Amniotic epithelial cell (primary cell): ENCODE data around the gene CACNG1.
"Not testable (repeated sequence)": the region's sequence is repeated elsewhere in the genome, so short reads cannot be mapped to it uniquely, and the experiment has no call there.

ENCODE experiments used
- DNase-seq: peaks from one replicate; pipeline ENCODE4 v3.0.0-alpha.2; 2010; ENCODE audit warnings: low read depth

The CACNG1 gene

DNA sequence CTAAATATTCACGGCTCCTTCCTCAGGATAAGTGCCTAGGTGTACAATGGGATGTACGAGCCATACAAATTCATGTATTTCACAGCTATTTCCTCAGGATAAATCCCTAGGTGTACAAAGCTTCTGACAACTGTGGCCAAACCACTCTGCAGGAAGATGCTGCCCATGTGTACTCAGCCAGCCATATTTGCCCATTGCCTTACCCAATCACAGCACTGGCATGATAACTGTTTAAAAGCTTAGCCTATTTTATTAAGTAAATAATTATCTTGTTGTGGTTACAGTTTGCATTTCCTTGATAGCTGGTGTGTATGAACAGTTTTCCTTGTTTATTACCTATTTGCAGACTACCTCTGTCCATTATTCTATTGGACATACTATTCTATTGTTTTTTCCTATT lies 35.1 kb downstream of the CACNG1 start:
- peak; percentile 8 for DNase-seq

GRCh38 chr17:67080804-67081203 lies 36.5 kb downstream of the CACNG1 start:
- DNase-seq: no peak

DNA sequence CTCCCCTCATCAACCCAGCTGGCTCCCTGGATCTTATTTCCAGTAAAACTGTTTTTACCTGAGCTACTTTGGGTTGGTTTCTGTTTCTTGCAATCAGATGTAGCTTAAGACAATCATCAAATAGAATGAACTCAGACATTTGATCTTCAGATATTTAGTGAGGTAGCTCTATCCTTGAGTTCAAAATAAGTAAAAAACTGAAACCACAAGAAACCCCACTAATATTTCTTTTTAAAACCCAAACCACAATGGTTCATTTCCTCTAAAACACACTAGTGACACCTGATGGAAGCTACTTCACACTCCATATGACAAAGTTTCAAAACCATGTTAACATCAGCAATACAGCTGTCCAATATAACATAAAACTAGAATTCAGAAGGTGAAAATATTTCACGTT lies 37.8 kb downstream of the CACNG1 start:
- DNase-seq: no peak

GRCh38 chr17:67085406-67085805 lies 41.1 kb downstream of the CACNG1 start:
- DNase-seq: no peak

DNA sequence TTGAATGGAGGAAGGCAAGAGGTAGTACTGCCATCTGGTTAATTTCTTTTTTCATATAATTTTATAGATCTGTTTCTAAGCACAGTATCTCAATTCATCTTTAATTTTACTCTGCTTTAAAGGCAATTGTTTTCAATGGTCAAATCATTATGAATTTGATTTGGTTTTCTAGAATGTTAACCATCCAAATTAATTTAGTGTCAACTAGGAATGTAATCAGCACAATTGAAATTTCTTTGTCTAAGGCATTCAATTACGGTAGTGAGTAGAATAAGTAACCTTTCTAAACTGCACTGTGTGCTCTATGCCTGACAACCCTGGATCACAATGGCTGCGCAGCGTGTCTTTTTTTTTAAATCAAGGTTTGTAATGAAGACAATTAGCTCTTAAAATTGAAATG lies 44.3 kb downstream of the CACNG1 start:
- DNase-seq: no peak

- DNase-seq: no peak
These were observed 46.0 kb downstream of the CACNG1 start for GRCh38 chr17:67090341-67090740.

DNA sequence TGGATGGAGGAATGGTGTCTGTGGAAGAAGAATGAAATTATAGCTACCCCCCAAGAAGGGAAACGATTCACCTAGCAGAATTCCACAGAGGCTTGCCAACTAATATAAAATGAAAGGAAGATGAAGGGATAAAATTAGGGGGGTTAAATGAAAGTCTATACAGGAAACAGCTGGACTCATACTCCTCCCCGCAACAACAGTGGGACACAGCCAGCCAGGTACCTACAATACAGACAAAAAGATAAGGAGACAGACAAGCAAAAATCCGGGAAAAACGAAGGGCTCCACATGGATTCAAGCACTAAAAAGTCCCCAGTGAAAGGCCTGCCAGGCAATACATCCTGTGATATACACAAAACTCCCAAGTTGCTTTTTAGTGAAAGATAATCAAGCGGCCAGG lies 47.9 kb downstream of the CACNG1 start:
- no peak for DNase-seq

GRCh38 chr17:67092710-67093109 lies 48.4 kb downstream of the CACNG1 start:
- not testable (repeated sequence) for DNase-seq

DNA sequence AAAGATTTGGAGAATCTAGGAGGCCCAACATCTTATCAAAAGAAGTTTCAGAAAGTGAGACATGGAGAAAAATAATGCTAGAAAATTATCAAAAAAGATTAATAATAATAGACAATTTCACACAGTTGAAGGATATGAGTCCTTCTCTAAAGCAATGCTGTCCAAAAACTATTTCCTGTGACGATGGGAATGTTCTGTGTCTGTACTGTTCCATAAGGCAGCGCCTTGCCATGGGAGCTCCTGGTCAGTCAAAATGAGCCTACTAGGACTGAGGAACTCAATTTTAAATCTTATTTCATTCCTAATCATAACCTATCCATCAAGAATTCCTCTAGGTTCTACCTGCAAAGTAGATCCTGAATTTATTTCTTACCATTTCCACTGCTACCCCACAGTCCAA lies 49.0 kb downstream of the CACNG1 start:
- no peak for DNase-seq

GRCh38 chr17:67095291-67095690 lies 50.9 kb downstream of the CACNG1 start:
- peak; percentile 91 for DNase-seq

GRCh38 chr17:67095803-67096202 lies 51.4 kb downstream of the CACNG1 start:
- peak; percentile 69 for DNase-seq

DNA sequence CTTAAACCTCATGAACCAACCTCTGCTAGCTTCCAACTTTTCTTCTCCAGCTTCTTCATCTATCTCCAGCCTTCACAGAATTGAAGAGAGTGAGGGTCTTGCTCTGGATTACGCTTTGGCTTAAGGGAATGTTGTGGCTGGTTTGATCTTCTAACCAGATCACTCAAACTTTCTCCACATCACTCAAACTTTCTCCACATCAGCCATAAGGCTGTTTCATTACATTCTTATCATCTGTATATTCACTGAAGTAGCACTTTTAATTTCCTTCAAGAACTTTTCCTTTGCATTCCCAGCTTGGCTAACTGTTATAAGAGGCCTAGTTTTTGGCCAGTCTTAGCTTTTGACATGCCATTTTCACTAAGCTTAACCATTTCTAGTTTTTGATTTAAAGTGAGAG lies 52.3 kb downstream of the CACNG1 start:
- DNase-seq: no peak

- DNase-seq: no peak
These were observed 53.7 kb downstream of the CACNG1 start for GRCh38 chr17:67098006-67098405.

- DNase-seq: not testable (repeated sequence)
These were observed 60.3 kb downstream of the CACNG1 start for GRCh38 chr17:67104641-67105040.

- DNase-seq: peak; percentile 95
These were observed 60.9 kb downstream of the CACNG1 start for GRCh38 chr17:67105213-67105612.
